ENCODE data around the gene SH3RF3. TPM values are rescaled to one million over a fixed set of nuclear protein-coding genes. Genes with fewer than 3 reads are reported as not detected.

The SH3RF3 gene
- total RNA-seq, 1 experiment from 2014 or later, result 4.9 TPM

GRCh38 chr2:109098921-109099273 lies 30.1 kb upstream of the SH3RF3 start:
- Histone ChIP-seq H3K9me3 (ENCODE audit: control insufficient read depth, insufficient read depth, low read depth, low read length) (no peaks in the 10 kb centered on the region), H3K27me3 (ENCODE audit: control insufficient read depth, insufficient read depth, low read length) (peaks cover 2% of the 10 kb centered on the region; the same call in 1 of the 2 replicates), H3K27ac (ENCODE audit: low read length) (no peak overlapping the region), H3K36me3 (ENCODE audit: control insufficient read depth, insufficient read depth, low read length) (no peaks in the 10 kb centered on the region), H3K4me1 (ENCODE audit: control insufficient read depth, insufficient read depth, low read length) (no peaks in the 10 kb centered on the region; the same call in 1 of the 2 replicates), H3K4me3 (ENCODE audit: low read depth in 2 of 2, low read length in 2 of 2) (no peak overlapping the region)
- in situ Hi-C loops (cut with HindIII; ENCODE audit: low pct_unique_long_range_greater_than_20kb, low sequenced_read_pairs) (no loop called here), intact Hi-C loops (cut with micrococcal nuclease; ENCODE audit: unreplicated experiment) (no loop called here)
- ChIA-PET CTCF (no interaction called here), POLR2A (no interaction called here)
- DNase-seq (ENCODE audit: low read depth, low spot score), result no peak
- ATAC-seq, result no peak
- TF ChIP-seq TCF7L2 (IDR thresholded peaks at IDR 0.05; ENCODE audit: low read depth, low read length) (no peak), REST (IDR thresholded peaks at IDR 0.05; ENCODE audit: insufficient read depth in 1 of 2, low read depth in 2 of 2, low read length in 1 of 2) (no peak), SIN3A (IDR thresholded peaks at IDR 0.05; ENCODE audit: borderline replicate concordance, insufficient read depth, low read depth, low read length) (no peak)
- no TSS peak for BruUV-seq (replicated peaks)

- no peaks in the 10 kb centered on the region; the same call in 1 of the 2 replicates for H3K4me1 ChIP-seq (ENCODE audit: control insufficient read depth, insufficient read depth, low read length)
- no peaks in the 10 kb centered on the region for H3K36me3 ChIP-seq (ENCODE audit: control insufficient read depth, insufficient read depth, low read length)
- TF ChIP-seq POLR2AphosphoS5 (IDR thresholded peaks at IDR 0.05; ENCODE audit: low read depth, low read length) (no peak), TCF7L2 (IDR thresholded peaks at IDR 0.05; ENCODE audit: low read depth, low read length) (no peak), SIN3A (IDR thresholded peaks at IDR 0.05; ENCODE audit: borderline replicate concordance, insufficient read depth, low read depth, low read length) (no peak), REST (IDR thresholded peaks at IDR 0.05; ENCODE audit: insufficient read depth in 1 of 2, low read depth in 2 of 2, low read length in 1 of 2) (no peak), CTCF (IDR thresholded peaks at IDR 0.05) (no peak)
- BruUV-seq (replicated peaks), result no TSS peak
- POLR2A ChIA-PET, result interaction anchor here (0.7 kb wide), 1 partner anchor 184 kb away, joined by 3 read pairs; no protein-coding TSS in a partner anchor
- ATAC-seq (no peak), DNase-seq (ENCODE audit: low read depth, low spot score) (no peak)
- H3K27ac ChIP-seq (ENCODE audit: low read length), result no peak overlapping the region
- intact Hi-C loops (cut with micrococcal nuclease; ENCODE audit: unreplicated experiment) (no loop called here), in situ Hi-C loops (cut with HindIII; ENCODE audit: low pct_unique_long_range_greater_than_20kb, low sequenced_read_pairs) (no loop called here)
- CTCF ChIA-PET, result no interaction called here
- H3K9me3 ChIP-seq (ENCODE audit: control insufficient read depth, insufficient read depth, low read depth, low read length), result no peaks in the 10 kb centered on the region
- H3K4me3 ChIP-seq (ENCODE audit: low read depth in 2 of 2, low read length in 2 of 2), result no peak overlapping the region
- H3K27me3 ChIP-seq (ENCODE audit: control insufficient read depth, insufficient read depth, low read length), result peaks cover 2% of the 10 kb centered on the region; the same call in 1 of the 2 replicates
Observed at GRCh38 chr2:109102588-109103233, 26.3 kb upstream of the SH3RF3 start.

All from Panc1 (cell line).